HG03039 (cell line): ENCODE data around the gene ZNF569.
A peak's percentile ranks its signal among the peaks of the same experiment; 100 is the strongest.
"Not testable (repeated sequence)": the region's sequence is repeated elsewhere in the genome, so short reads cannot be mapped to it uniquely, and the experiment has no call there.

Source experiments
- ATAC-seq: cut with Tn5 transposase; IDR thresholded peaks from one replicate; pipeline ENCODE4 v1.9.1; 2021; ENCODE audit warnings: mild to moderate bottlenecking, moderate library complexity; ENCODE audit not compliant: unreplicated experiment

Gene ZNF569

DNA sequence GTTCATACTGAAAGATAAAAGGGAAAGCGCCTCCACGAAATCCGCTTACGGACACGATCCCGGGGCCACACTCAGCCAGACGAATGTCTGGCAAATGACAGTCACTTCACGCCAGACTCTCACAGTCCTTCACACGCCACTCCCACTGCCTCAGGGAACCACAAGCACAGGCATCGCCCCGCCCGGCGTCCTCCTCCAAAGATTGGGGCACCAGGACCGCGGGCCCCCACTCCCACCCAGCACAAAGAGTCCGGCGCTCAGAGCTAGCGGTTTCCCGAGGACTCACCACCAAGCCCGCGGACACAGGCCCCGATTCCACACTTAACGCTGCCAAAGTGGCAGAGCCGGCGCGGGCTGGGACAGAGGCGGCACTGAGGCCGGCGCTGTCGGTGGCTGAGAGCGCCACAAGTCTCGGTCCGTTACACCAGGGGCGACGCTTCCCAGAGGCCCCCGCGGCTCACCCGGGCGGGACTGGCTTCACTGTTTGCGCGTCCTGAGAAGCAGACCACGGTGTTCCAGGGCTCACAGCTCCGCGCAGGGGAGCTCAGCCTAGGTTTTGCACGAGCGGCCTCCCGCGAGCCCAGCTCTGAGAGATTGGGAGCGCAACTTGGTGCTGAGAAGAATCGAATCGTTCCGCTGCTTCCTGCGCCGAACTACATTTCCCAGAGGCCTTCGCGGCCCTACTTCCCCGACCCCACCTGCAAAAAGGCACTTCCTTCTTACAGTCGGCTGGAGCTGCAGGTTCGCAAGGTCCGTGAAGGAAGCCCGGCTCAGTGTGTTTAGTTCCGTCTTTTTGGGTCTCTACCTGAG, at the start of gene ZNF569:
TSS of gene ZNF569 (minus strand) at position 647 of the 810 bp plus-strand sequence. CDS start 22,523 bp downstream, outside the sequence.
- peak; percentile 46 for ATAC-seq

DNA sequence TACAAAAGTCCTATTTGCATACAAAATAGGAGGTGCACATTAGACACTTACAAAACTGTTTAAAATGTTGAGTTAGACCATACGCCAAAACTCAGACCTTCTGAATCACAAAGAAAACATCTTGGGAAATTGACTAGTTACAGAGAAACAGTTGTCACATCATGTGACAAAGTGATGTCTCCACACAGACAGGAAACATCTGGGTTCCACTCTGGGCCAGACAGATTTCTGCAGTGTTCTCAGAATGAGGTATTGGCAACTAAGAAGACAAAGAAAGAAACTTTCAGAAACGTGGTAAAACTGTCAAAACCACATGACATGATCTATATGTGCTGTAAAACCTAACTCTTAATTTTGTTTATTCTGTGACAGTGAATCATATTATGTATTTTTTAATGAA, 46.2 kb upstream of the ZNF569 start:
- no peak for ATAC-seq

DNA sequence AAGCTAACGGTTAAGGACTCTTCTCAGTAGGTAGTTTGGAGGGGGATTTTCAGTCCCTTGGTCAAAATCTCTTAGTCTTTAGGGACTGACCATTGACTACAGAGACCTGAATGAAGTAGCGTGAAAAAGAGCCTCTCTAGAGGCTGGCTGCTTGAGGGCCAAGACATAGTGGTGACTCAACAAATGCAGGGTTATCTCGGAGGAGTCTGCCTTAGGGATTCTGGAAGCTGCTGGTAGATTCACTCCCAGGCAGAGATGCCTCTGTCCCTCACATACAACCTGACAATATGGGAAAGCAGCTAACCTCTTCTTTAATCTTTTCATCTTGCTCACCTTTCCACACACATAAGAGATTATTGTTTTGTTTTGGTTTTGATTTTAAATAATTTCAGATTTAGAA, 44.6 kb upstream of the ZNF569 start:
- no peak for ATAC-seq

DNA sequence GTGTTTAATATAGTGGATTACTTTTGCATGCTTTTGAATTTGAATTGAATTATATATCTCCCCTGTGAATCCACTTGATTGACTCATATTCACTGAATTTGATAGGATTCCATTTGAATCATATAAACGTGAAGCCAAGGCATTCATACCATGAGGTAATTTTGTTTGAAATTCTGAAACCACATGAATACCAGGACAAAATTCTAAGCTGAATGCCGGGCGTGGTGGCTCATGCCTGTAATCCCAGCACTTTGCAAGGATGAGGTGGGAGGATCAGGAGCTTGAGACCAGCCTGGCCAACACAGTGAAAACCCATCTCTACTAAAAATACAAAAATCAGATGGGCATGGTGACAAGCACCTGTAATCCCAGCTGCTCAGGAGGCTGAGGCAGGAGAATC, 43.9 kb upstream of the ZNF569 start:
- ATAC-seq, result no peak

DNA sequence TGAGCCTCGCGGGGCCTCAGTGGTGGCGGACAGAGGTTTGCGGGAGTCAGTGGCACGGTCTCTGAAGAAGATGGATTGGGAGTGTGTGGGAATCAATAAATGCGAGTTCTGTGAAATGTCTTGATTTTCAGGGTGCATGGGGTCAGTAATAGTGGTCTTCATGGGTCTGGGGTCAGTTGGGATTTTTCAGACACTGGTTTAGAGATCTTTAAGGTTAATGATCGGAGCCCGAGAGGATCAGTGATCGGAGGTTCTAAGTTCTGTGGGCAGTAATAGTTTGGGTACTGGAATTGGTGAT, 39.9 kb upstream of the ZNF569 start:
- no peak for ATAC-seq

DNA sequence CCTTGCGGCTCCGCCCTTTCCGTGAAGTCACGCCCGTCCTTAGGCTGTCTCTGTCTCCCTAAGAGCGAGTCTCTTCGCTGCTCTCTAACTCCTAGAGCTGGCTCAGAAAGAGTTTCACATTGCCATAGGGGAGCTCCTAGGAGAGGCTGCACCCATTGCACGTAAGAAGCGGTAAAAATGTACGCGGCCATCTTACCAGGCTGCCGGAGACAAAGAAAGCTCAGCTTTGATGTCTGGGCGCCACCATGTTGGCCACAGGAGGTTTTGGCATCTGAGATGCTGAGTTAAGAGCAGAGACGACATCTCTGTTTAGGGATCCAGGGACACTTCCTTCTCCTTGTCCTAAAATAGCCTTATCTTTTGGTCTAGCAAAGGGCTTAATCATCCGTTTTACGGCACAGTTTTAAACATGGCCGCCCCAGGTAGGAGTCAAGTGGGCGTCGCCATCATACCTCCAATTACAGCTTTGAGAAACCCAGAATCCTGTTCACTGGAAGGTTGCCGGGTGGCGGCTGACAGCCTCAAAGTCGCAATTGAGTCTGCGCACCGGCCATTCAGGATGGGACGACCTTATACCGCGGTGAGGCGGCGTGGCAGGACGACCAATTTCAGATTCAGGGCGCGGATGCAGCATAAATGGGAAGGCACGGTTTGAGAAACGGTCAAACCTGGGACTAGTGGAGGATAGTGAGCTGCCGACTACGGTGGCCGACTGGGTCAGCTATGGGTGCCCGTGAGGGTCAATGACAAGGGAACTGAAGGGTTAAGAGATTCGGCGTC, 39.3 kb upstream of the ZNF569 start, which contains the start of gene ZNF793:
TSS of gene ZNF793 (plus strand) at position 553 of the 780 bp plus-strand sequence. CDS start 16,501 bp downstream, outside the sequence.
- ATAC-seq, result peak; percentile 56

DNA sequence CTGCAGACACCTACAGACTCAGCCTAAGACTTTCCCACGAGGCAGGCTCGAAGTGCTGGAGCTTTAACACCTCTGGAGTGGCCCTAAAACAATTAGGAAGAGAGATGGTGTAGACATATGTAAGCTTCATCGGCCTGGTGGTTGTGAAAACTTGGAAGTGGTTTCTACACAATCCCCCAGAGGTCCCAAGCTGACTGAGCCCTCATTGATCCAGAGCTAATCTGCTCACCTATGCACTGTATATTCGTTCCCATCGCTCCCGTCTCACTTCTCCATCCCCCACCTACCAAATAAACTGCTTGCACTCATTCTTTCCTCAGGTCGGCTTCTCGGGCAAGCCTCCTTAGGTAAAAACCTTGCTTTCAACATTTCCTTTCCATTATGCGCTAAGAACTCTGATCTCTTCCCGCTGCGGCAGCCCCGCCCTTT, 38.7 kb upstream of the ZNF569 start:
- ATAC-seq, result peak; percentile 25

DNA sequence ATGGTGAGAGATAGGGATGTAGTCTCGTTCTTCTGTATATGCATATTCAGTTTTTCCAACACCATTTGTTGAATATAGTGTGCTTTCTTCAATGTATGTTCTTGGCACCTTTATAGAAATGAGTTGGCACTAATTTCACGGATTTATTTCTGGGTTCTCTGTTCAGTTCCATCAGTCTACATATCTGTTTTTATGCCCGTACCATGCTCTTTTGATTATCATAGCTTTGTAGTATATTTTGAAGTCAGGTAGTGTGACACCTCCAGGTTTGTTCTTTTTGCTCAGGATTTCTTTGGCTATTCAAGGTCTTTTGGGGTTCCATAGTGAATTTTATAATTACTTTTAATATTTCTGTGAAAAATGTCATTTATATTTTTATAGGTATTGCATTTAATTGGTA, 25.0 kb upstream of the ZNF569 start:
- no peak for ATAC-seq

DNA sequence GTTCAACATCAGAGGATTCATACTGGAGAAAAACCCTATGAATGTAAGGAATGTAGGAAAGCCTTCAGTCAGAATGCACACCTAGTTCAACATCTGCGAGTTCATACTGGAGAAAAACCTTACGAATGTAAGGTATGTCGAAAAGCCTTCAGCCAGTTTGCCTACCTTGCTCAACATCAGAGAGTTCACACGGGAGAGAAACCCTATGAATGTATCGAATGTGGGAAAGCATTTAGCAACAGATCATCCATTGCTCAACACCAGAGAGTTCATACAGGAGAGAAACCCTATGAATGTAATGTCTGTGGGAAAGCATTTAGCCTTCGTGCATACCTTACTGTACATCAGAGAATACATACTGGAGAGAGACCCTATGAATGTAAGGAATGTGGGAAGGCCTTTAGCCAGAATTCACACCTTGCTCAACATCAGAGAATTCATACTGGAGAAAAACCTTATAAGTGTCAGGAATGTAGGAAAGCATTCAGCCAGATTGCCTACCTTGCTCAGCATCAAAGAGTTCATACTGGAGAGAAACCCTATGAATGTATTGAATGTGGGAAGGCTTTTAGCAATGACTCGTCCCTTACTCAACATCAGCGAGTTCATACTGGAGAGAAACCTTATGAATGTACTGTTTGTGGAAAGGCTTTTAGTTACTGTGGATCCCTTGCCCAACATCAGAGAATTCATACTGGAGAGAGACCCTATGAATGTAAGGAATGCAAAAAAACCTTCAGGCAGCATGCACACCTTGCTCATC, 17.3 kb upstream of the ZNF569 start:
- ATAC-seq, result no peak

DNA sequence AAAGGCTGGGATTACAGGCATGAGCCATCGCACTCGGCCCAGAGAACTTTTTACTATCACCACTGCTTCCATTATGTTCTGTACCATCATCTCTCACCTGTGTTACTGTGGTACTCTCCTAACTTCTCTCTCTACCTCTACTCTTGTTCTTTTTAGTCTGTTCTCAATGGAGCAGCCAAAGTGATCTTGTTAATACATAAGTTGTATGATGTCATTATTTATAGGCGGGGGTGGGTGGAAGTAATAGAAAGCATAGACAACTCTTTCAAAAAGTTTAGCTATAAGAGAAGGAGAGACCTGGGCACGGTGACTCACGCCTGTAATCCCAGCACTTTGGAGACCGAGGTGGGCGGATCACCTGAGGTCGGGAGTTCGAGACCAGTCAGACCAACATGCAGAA, 4.9 kb upstream of the ZNF569 start:
- ATAC-seq, result no peak

DNA sequence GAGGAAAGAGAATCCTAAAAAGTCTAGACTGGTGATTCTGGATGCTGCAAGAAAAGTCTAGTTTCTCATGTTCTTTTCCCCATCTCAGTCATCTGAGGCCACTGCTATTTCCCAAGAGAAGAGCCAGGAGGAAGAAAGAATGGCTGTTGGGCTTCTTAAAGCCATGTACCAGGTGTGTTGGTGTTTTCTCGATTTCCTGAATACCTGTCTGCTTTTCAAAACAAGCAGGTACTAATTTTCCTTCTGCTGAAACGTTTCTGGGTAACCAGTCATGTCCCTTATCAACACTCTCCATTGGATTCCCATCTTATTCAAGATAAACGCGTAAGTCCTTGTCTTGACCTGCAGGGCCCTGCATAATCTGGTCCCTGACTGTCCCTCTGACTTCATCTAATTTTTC, 3.0 kb upstream of the ZNF569 start:
- ATAC-seq, result no peak

DNA sequence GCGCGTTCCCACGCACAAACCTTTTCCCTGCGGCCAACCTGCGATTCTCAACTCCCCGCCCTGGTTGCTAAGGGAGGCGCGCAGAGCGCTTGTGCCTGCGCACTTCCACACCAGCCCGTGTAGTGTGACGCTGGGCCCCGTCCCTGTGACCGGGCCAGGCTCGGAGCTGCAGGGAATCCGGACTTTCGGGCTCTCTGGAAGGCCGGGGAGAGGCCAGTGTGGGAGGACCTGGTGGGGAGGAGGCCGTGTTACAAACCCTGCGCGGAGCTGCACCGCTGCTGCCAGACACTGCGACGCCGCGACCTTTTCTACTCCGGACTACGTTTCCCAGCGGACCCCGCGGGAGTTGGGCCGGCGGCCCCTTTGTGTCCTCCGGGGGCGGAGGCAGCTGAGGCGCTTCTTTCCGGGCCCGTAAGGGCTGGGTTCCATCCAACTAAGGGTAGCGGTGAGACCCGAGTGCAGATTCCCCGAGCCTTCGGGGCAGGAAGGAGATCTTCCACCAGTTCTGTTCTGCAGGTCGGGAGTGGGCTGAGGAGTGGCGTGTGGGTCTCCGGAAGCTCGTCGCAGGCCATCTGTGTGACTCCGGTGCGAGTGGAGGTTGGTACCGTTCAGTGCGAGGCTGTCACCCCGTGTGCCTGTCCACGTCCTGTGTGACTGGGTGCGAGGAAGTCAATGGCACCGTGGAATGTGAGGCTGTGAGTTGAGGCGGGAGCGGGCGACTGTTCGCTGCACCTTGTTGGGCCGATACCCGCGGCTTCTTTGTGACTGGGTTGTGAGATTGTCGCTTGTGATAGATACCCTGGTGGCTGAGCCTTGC, 1.9 kb upstream of the ZNF569 start, which contains the start of gene ZNF570:
TSS of gene ZNF570 (plus strand) at position 396 of the 817 bp plus-strand sequence. CDS start 999 bp downstream, outside the sequence.
- peak; percentile 46 for ATAC-seq

DNA sequence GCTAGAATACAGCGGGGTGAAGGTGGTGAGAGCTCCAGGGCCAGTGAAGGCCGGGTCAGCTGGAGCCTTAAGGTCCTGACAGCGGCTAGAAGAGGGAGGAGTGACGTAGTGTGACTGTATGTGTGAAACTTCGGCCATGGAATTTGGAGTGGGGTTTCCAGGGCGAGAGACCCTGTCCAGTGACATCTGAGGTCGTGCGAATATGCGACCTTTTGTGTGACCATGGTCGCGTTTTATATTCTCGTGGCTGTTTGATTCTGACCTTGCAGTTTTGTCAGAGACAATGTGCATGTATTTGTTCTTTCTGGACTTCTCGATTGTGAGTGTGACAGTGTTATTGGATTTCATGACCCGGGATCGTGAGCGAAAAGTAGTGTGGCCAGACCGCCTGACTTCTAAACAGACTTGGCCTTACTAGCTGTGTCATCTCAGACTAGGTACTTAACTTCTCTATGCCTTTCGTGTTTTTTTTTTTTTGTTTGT, 405 bp upstream of the ZNF569 start:
- ATAC-seq, result no peak

DNA sequence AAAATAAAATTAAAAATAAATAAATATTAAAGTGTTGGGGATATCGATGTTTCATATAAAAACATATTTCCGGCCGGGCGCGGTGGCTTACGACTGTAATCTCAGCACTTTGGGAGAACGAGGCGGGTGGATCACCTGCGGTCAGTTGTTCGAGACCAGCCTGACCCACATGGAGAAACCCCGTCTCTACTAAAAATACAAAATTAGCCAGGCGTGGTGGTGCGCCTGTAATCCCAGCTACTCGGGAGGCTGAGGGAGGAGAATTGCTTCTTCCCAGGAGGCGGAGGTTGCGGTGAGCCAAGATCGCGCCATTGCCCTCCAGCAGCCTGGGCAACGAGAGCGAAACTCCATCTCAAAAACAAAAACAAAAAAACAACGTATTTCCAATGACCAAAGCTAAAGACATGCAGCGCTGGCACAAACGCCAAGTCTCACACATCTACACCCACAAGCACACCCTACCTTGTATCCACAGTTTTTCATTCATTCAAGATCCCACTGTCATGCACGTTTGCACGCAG, 907 bp downstream of the ZNF569 start:
- no peak for ATAC-seq

DNA sequence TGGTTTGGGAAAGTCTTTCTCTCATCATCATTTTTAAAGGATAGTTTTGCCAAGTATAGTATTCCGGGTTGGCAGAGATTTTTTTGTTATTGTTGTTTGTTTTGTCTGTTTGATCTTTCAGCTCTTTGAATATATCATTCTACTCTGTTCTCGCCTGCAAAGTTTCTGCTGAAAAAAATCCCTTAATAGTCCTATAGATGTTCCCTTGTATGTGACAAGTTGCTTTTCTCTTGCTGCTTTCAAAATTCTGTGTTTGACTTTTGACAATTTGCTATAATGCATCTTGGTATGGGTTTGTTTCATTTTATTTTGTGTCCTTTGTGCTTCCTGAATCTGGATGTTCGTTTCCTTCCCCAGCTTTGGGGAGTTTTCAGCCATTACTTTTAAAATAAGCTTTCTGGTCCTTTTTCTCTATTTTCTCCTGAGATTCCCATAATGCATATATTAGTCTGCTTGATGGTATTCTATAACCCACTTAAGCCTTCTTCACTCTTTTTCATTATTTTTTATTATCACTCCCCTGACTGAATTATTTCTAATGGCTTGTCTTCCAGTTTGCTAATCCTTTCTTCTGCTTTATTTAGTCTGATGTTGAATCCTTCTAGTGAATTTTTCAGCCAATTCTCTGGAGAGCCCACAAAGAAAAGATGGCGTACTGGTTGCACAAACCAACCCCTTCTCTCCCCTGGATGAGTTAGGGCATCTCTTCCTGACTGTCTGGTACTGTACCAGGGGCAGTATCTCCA, 14.6 kb downstream of the ZNF569 start:
- ATAC-seq, result no peak

DNA sequence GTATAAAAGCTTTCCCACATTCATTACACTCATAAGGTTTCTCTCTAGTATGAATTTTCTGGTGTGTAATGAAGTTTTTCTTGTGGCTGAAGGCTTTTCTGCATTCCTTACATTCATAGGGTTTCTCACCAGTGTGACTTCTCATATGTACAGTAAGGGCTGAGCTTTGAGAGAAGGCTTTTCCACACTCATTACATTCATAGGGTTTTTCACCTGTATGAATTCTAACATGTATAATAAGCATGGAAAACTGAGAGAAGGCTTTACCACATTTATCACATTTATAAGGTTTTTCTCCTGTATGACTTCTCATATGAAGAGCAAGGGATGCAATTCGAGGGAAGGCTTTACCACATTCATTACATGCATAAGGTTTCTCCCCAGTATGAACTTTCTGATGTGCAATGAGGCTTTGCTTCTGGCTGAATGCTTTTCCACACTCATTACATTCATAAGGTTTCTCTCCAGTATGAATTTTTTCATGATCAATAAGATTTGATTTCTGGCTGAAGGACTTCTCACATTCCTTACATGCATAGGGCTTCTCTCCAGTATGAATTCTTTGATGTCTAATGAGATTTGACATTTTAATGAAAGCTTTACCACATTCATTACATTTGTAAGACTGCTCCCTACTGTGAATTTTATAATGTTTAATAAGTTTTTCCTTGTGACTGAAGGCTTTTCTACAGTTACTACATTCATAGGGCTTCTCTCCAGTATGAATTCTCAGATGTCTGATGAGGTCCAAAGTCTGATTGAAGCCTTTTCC, 53.7 kb downstream of the ZNF569 start:
- no peak for ATAC-seq

DNA sequence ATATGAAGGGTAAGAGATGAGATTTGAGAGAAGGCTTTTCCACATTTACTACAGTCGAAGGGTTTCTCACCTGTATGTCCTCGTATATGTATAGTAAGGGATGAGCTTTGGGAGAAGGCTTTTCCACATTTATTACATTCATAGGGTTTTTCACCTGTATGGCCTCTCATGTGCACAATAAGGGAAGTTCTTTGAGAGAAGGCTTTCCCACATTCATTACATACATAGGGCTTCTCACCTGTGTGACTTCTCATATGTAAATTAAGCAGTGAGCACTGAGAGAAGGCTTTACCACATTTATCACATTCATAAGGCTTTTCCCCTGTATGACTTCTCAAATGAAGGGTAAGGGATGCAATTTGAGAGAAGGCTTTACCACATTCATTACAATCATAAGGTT, 54.5 kb downstream of the ZNF569 start:
- no peak for ATAC-seq

DNA sequence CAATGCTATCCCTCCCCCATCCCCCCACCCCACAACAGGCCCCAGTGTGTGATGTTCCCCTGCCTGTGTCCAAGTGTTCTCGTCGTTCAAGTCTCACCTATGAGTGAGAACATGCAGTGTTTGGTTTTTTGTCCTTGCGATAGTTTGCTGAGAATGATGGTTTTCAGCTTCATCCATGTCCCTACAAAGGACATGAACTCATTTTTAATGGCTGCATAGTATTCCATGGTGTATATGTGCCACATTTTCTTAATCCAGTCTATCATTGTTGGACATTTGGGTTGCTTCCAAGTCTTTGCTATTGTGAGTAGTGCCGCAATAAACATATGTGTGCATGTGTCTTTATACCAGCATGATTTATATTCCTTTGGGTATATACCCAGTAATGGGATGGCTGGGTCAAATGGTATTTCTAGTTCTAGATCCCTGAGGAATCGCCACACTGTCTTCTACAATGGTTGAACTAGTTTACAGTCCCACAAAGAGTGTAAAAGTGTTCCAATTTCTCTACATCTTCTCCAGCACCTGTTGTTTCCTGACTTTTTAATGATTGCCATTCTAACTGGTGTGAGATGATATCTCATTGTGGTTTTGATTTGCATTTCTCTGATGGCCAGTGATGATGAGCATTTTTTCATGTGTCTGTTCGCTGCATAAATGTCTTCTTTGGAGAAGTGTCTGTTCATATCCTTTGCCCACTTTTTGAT, 61.0 kb downstream of the ZNF569 start:
- ATAC-seq, result not testable (repeated sequence)
